LNCAP (cell line): ENCODE data around the gene VARS2.

Experiments
- TF ChIP-seq, protein P1 (sequence below): fragments of 450-650 bp; IDR thresholded peaks from 2 replicates; pipeline ENCODE4 v1.5.1; 2017; ENCODE audit warnings: mild to moderate bottlenecking

The VARS2 gene

DNA sequence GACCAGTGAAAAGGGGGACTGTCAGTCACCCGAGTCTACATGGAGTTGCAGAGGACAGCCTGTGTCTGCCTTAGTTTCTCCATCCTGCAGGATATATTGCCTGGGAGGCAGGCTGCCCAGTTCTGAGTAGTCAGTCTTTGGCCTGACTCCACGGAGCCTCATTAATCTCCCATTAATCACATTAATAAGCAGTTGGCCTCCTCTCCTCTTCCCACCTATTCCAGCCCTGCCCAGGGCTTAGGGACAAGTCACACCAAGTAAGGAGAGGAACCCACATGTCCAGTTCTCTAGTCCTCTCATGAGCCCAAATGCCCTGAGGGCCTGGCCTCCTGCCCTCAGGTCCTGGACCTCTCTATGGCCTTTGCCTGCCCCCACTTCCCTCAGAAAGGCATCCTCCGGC lies 25.4 kb downstream of the VARS2 start:
- TF ChIP-seq, protein P1, sequence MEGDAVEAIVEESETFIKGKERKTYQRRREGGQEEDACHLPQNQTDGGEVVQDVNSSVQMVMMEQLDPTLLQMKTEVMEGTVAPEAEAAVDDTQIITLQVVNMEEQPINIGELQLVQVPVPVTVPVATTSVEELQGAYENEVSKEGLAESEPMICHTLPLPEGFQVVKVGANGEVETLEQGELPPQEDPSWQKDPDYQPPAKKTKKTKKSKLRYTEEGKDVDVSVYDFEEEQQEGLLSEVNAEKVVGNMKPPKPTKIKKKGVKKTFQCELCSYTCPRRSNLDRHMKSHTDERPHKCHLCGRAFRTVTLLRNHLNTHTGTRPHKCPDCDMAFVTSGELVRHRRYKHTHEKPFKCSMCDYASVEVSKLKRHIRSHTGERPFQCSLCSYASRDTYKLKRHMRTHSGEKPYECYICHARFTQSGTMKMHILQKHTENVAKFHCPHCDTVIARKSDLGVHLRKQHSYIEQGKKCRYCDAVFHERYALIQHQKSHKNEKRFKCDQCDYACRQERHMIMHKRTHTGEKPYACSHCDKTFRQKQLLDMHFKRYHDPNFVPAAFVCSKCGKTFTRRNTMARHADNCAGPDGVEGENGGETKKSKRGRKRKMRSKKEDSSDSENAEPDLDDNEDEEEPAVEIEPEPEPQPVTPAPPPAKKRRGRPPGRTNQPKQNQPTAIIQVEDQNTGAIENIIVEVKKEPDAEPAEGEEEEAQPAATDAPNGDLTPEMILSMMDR = no peak

DNA sequence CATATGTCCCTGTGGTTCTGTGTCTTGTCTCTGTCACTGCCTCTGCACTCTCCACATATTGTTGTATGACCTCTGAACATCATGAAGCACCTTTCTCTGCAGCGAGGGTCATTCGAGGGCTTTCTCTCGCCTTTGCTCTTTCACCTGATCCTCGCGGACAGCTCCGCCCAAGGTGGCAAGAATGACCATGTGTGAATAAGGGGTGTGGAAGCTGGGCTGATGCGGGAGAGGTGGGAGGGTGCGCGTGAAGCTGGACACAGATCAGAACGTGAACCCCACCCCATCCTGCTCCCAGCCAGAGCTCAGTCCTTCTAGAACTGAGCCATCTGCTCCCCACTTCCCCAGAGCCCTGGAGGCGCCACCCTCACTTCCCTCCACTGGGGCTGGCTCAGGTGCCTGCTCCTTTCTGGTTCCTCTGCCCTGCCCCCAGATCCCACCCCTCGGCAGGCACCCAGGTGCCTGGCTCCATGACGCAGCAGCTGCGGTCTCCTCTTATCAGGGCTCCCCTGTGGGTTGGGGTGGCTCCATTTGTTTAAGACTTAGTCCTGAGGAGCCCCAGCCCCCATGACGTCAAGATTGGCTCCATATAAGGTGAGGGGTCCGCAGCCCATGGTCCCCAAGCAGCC lies 26.4 kb downstream of the VARS2 start, which contains the start of gene MUCL3:
MUCL3 (plus strand) TSS at position 613 of the 626 bp plus-strand sequence. CDS start 27 bp downstream, outside the sequence.
- TF ChIP-seq, protein P1 = no peak

DNA sequence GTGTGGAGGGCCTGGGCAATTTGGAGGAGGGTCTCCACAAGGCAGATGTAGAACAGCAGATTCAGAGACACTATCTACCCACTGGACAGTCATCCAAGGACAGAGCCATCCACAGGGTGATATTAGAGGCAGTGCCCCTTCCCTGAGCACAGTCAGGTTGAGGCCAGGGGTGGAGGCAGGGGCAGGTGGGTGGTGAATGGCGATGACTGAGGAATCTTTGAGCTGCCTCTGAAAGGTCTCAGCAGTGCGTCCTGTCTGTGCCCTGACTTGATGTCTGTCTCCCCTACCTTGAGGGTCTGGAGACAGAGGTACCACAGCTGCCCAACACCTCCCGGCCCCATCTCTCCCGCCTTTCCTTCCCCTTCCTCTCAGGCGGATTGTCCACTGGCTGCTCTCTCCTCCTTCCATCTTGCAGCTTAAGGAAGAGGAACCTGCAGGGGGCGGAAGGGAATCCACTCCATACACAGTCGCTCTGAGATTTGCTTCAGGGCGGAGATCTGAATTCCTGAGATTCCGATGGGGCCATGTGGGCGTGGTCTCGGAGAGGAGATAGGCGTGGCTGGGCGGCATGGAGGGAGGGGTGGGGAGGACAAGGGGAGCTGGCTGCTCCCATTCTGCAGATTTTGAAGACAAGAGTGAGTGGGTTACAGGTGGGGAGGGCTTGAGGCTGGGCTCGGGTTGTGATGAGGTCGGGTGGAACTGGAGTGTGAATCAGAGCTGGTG lies 28.5 kb downstream of the VARS2 start:
- TF ChIP-seq, protein P1 = peak; percentile 38; the same call in 1 of the 2 replicates

DNA sequence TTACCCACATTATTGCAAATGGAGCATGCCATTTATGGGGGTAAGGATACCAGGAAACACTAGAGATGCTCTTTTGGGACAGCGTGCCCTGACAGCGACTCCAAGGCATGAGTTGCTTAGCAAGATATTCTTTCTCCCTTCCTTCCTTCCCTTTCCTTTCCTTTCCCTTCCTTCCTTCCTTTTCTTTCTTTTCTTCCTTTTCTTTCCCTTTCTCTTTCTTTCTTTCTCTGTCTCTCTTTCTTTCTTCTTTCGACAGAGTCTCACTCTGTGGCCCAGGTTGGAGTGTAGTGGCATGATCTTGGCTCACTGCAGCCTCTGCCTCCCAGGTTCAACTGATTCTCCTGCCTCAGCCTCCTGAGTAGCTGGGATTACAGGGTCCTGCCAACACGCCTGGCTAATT lies 30.0 kb downstream of the VARS2 start:
- TF ChIP-seq, protein P1 = no peak

DNA sequence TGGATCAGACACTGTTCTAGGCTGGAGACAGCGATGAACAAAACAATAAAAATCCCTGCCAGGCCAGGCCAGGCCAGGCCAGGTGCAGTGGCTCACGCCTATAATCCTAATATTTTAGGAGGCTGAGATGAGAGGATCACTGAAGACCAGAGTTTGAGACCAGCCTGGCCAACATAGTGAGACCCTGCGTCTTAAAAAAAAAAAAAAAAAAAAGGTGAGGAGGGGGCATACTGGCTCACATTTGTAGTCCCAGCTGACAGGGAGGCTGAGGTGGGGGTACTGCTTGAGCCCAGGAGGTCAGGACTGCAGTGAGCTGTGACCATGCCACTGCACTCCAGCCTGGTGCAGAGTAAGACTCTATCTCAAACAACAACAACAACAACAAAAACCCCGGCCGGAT lies 31.2 kb downstream of the VARS2 start:
- TF ChIP-seq, protein P1 = no peak

DNA sequence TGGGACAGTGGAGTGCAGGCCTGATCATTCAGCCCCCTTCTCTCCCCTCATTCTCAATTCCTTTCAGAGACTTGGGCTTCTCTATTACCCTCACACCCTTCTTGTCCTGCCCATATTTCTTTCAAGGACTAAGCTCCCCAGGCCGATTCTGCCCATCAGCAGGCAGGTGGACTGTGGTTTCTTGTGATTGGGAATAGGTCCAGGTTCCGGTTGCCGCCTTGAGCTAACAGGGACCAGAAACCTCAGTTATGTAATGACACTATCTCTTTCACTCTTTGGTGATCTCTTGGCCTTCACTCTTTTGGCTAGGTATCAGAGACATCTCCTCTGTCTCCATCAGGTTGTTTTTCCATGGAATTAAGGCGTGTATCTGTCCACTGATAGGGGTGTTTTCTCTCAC lies 33.2 kb downstream of the VARS2 start:
- TF ChIP-seq, protein P1 = no peak

DNA sequence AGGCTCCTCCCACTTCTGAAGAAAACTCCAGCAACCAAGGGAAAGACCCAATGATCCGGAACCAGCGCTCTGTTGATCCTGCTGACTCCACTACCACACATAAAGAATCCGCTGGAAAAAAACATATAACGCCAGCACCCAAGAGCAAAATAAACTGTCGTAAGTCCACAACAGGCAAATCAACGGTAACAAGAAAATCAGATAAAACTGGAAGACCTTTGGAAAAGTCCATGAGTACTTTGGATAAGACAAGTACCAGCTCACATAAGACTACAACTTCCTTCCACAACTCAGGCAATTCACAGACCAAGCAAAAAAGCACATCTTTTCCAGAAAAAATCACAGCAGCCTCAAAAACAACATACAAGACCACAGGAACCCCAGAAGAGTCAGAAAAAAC lies 34.8 kb downstream of the VARS2 start:
- TF ChIP-seq, protein P1 = no peak
